Measurements from ENCODE around the gene CDK15.

The CDK15 gene

DNA sequence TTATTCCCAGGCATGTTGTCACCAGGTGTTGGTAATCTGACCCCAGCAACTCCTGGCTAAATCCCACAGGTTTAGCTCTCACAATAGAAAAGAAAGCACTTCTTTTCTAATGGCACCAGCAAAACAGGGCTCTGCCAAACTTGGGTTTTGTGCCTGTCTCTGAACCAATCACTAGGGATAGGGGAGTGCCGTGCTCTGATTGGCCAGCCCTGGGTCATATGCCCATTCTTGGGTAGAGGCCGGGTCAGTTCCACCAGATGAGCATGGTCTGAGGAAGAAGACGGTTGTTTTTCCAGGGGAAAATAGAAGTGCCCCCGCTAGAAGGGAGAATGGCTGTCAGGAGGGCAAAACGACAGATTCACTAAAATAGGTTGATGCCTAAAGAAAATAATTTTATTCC lies 14.7 kb downstream of the CDK15 start:
- TF ChIP-seq, protein P1, sequence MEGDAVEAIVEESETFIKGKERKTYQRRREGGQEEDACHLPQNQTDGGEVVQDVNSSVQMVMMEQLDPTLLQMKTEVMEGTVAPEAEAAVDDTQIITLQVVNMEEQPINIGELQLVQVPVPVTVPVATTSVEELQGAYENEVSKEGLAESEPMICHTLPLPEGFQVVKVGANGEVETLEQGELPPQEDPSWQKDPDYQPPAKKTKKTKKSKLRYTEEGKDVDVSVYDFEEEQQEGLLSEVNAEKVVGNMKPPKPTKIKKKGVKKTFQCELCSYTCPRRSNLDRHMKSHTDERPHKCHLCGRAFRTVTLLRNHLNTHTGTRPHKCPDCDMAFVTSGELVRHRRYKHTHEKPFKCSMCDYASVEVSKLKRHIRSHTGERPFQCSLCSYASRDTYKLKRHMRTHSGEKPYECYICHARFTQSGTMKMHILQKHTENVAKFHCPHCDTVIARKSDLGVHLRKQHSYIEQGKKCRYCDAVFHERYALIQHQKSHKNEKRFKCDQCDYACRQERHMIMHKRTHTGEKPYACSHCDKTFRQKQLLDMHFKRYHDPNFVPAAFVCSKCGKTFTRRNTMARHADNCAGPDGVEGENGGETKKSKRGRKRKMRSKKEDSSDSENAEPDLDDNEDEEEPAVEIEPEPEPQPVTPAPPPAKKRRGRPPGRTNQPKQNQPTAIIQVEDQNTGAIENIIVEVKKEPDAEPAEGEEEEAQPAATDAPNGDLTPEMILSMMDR (IDR thresholded peaks at IDR 0.05) = no peak
- no peaks in the 10 kb centered on the region for H3K79me2 ChIP-seq
- H3K36me3 ChIP-seq (ENCODE audit: control insufficient read depth, insufficient read depth, low read length) = no peaks in the 10 kb centered on the region
- H3K4me1 ChIP-seq = no peaks in the 10 kb centered on the region
- no peak overlapping the region for H3K4me2 ChIP-seq (ENCODE audit: low read length)
- H3K9ac ChIP-seq = no peak overlapping the region
- no peaks in the 10 kb centered on the region for H3K9me3 ChIP-seq (ENCODE audit: control insufficient read depth, low read length)
- no peaks in the 10 kb centered on the region for H3K27me3 ChIP-seq (ENCODE audit: control insufficient read depth, insufficient read depth, low read length)
- no peak overlapping the region for H3K27ac ChIP-seq
- H2AFZ ChIP-seq = no peak overlapping the region
- no peak overlapping the region for H3K4me3 ChIP-seq (ENCODE audit: low read depth, low read length)

DNA sequence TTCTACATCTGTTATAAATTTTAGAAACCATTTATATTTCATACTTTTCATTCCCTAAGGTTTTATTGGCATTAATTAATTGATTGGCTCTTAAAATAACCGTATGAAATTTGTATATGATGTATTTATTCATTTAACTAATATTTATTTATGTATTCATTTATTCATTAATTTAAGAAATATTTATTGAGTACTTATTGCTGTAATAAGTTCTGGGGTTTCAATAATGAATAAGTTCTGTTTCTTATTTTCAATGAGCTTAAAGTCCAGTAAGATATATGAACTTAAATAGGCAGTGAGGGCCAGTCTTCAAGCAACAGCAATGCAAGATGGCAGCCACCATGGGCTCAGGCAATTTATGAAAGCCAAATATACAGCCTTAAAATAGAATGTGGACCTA lies 17.9 kb downstream of the CDK15 start:
- H3K4me1 ChIP-seq = no peaks in the 10 kb centered on the region
- H3K4me3 ChIP-seq (ENCODE audit: low read depth, low read length) = no peak overlapping the region
- H3K4me2 ChIP-seq (ENCODE audit: low read length) = no peak overlapping the region
- no peaks in the 10 kb centered on the region for H3K27me3 ChIP-seq (ENCODE audit: control insufficient read depth, insufficient read depth, low read length)
- H3K79me2 ChIP-seq = no peaks in the 10 kb centered on the region
- H3K9me3 ChIP-seq (ENCODE audit: control insufficient read depth, low read length) = no peaks in the 10 kb centered on the region
- H3K36me3 ChIP-seq (ENCODE audit: control insufficient read depth, insufficient read depth, low read length) = no peaks in the 10 kb centered on the region
- no peak overlapping the region for H3K9ac ChIP-seq
- no peak overlapping the region for H3K27ac ChIP-seq
- TF ChIP-seq, protein P1 (IDR thresholded peaks at IDR 0.05) = no peak
- H2AFZ ChIP-seq = no peak overlapping the region

DNA sequence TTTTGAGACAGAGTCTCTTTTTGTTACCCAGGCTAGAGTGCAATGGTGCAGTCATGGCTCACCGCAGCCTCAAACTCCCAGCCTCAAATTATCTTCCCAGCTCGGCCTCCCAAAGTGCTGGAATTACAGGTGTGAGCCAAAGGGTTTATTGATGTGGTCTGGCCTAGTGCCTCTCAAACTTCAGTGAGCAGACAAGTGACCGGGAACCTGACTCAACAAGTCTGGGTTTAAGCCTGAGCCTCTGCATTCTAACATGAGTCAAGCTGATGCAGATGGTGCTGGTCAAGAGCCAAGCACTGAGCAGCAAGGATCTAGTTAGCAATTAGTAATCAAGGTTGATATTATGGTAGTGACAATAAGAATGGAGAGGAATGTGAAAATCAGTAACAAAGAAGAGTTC lies 21.3 kb downstream of the CDK15 start:
- Histone ChIP-seq H3K27me3 (ENCODE audit: control insufficient read depth, insufficient read depth, low read length) (no peaks in the 10 kb centered on the region), H3K36me3 (ENCODE audit: control insufficient read depth, insufficient read depth, low read length) (no peaks in the 10 kb centered on the region), H2AFZ (no peak overlapping the region), H3K9me3 (ENCODE audit: control insufficient read depth, low read length) (no peaks in the 10 kb centered on the region), H3K4me3 (ENCODE audit: low read depth, low read length) (no peak overlapping the region), H3K4me1 (no peaks in the 10 kb centered on the region), H3K9ac (no peak overlapping the region), H3K79me2 (no peaks in the 10 kb centered on the region), H3K4me2 (ENCODE audit: low read length) (no peak overlapping the region), H3K27ac (no peak overlapping the region)
- TF ChIP-seq, protein P1 (IDR thresholded peaks at IDR 0.05) = no peak

DNA sequence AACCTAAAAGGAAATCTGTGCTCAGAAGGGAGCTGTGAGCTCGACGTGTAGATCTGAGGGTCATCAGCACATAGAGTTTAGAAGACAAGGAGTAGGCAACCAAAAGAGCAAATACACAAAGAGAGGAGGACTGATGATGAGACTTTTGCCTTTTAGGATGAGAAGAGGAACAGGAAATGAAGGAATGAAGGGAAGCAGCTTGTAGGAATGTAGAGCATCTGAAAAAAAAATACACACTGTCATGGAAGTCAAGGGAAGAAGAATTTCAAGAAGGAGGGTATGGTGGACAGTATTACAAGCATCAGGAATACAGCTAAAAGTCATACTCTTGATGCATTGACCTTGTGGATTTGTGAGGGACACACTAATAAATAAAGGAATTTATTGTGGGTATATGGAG lies 21.9 kb downstream of the CDK15 start:
- no peaks in the 10 kb centered on the region for H3K9me3 ChIP-seq (ENCODE audit: control insufficient read depth, low read length)
- H3K9ac ChIP-seq = no peak overlapping the region
- H3K27ac ChIP-seq = no peak overlapping the region
- no peak overlapping the region for H3K4me3 ChIP-seq (ENCODE audit: low read depth, low read length)
- no peak overlapping the region for H3K4me2 ChIP-seq (ENCODE audit: low read length)
- H3K4me1 ChIP-seq = no peaks in the 10 kb centered on the region
- TF ChIP-seq, protein P1 (IDR thresholded peaks at IDR 0.05) = no peak
- no peak overlapping the region for H2AFZ ChIP-seq
- H3K36me3 ChIP-seq (ENCODE audit: control insufficient read depth, insufficient read depth, low read length) = no peaks in the 10 kb centered on the region
- no peaks in the 10 kb centered on the region for H3K27me3 ChIP-seq (ENCODE audit: control insufficient read depth, insufficient read depth, low read length)
- H3K79me2 ChIP-seq = no peaks in the 10 kb centered on the region

DNA sequence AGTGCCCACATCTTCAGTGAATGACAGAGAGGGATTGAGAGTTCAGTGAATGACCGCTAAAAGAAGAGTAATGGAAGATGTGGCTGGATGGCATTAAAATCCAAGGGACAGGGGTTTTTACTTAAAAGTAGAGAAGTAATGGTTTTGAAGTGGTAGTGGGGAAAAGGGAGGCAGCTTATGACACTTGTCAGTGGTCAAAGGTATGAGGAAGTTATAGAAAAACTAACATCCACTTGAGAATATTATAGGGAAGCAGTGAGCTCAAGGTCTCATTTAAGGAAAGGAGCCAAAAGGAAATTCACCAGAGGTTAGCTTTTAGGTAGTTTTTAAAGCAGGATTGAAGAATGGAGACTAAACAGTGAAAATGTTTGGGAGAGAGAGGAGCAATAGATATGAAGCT lies 24.3 kb downstream of the CDK15 start:
- no peaks in the 10 kb centered on the region for H3K79me2 ChIP-seq
- no peak overlapping the region for H3K9ac ChIP-seq
- TF ChIP-seq, protein P1 (IDR thresholded peaks at IDR 0.05) = no peak
- no peaks in the 10 kb centered on the region for H3K36me3 ChIP-seq (ENCODE audit: control insufficient read depth, insufficient read depth, low read length)
- no peak overlapping the region for H3K27ac ChIP-seq
- no peak overlapping the region for H3K4me2 ChIP-seq (ENCODE audit: low read length)
- H3K9me3 ChIP-seq (ENCODE audit: control insufficient read depth, low read length) = no peaks in the 10 kb centered on the region
- H3K4me3 ChIP-seq (ENCODE audit: low read depth, low read length) = no peak overlapping the region
- H3K4me1 ChIP-seq = no peaks in the 10 kb centered on the region
- no peaks in the 10 kb centered on the region for H3K27me3 ChIP-seq (ENCODE audit: control insufficient read depth, insufficient read depth, low read length)
- no peak overlapping the region for H2AFZ ChIP-seq

All from parathyroid adenoma (tissue), 2 donors.